Body of pancreas (tissue), 4 donors: ENCODE data around the gene UBALD2.

Experiments
- POLR2A ChIP-seq, 3 donors: fragments of 450-650 bp; IDR thresholded peaks; one replicate each; pipeline ENCODE4 v1.6.1; 2016; ENCODE audit warnings: antibody characterized with exemption in 3 of 3, mild to moderate bottlenecking in 2 of 3
- TF ChIP-seq, protein P1 (sequence below), 7 experiments: fragments of 450-650 bp in 4 of 7; fragments of 200-600 bp in 3 of 7; sonication (generic) in 3 of 7; IDR thresholded peaks; one replicate each; pipeline ENCODE4 v1.5.1; 2016 to 2019; ENCODE audit warnings: antibody characterized with exemption in 7 of 7

DNA sequence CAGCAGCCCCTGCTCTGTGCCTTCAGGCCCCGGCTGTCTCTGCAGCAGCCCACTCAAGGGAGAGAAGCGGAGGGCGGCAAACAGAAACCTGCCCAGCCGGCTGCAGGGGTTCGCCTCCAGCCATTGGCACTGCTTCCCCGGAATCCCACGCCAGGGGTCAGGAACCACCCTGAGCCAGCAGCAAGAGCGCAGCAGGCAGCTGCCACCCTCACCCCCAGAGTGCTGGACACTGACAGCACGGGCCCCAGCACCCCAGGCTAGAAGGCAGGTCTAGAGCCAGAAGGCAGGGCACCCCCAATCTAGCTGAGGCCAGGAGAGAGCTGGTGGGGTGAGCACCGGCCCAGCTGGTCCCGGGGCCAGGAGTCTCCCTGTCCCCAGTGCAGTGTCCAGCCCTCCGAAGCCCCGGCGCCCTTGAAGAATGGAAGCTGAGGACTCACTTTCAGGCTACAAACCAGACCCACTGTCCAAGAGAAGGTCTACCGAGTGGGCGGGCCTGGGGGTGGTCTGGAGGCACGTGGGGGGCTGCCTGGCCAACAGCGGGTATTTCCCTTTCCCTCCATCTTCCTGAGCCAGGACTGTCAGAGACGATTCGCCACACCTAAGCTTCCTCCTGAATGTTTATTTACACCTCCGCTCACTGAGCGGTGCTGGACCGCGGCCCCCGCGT lies 8.4 kb downstream of the UBALD2 start:
- TF ChIP-seq POLR2A (IDR thresholded peaks at IDR 0.05) = no peak
- TF ChIP-seq, protein P1, sequence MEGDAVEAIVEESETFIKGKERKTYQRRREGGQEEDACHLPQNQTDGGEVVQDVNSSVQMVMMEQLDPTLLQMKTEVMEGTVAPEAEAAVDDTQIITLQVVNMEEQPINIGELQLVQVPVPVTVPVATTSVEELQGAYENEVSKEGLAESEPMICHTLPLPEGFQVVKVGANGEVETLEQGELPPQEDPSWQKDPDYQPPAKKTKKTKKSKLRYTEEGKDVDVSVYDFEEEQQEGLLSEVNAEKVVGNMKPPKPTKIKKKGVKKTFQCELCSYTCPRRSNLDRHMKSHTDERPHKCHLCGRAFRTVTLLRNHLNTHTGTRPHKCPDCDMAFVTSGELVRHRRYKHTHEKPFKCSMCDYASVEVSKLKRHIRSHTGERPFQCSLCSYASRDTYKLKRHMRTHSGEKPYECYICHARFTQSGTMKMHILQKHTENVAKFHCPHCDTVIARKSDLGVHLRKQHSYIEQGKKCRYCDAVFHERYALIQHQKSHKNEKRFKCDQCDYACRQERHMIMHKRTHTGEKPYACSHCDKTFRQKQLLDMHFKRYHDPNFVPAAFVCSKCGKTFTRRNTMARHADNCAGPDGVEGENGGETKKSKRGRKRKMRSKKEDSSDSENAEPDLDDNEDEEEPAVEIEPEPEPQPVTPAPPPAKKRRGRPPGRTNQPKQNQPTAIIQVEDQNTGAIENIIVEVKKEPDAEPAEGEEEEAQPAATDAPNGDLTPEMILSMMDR (IDR thresholded peaks at IDR 0.05) = no peak
